ENCODE data around the gene ME3.

The ME3 gene

DNA sequence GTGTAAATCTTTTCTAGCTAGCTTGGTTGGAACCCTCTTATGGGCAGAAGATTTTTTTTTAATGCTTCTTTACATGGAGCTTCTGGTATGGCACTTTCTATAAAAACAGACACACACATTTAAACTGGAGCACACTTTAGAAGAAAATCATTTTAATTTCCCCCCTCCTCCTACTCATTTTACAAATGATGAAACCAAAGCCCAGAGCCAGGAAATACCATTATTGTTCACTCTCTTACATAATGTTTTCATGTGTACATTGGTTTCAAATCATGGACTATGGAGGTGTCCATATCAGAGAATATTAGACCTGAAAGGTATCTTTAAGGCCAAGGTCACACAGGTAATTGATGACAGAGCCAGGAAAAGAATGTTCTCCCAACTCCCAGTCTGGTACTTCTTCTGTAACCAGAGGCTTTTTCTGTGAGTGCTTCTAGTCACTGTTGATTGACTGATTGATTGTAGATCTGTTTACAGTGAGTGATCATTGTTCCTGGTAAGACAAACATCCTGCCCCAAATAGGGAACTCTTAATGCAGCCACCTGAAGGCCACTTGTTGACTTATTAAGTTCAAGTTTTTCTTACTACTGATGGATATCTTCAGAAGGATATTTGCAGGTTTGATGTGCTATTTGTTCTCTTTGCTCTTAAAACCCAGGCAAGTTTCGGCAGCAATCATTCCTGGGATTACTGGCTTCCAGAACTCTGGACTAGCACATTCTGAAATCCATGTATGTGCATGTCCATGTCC lies 26.8 kb upstream of the ME3 start:
- Mint-ChIP-seq H3K9me3 (peaks cover 0 to 6% of the 10 kb centered on the region in 2 donors), H3K4me3 (no peak overlapping the region), H3K27ac (no peak overlapping the region), H3K4me1 (no peaks in the 10 kb centered on the region), H3K27me3 (peaks cover 24% of the 10 kb centered on the region)
- no peak for DNase-seq
- ATAC-seq, result no peak

DNA sequence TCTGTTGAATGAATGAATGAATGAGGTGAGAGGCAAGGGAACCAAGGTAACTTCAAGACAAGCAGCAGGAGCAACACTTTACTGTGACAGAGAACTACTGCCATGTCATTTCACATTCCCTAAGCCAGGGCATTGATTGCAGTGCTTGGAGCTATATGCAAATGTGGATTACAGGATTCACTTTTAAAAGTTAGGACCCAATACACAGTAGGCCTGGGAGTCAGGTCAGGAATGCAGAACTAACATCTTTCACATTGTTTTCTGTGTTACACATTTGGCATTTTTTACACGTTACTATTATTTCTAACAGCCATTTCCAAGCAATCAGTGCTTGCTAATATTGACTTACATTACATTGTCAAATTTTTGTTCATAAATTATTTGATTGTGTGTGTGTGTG lies 26.2 kb upstream of the ME3 start:
- Mint-ChIP-seq H3K4me3 (no peak overlapping the region), H3K27me3 (peaks cover 19% of the 10 kb centered on the region), H3K27ac (no peak overlapping the region), H3K4me1 (no peaks in the 10 kb centered on the region), H3K9me3 (peaks cover 0 to under 1% of the 10 kb centered on the region in 2 donors)
- no peak for DNase-seq
- no peak for ATAC-seq

DNA sequence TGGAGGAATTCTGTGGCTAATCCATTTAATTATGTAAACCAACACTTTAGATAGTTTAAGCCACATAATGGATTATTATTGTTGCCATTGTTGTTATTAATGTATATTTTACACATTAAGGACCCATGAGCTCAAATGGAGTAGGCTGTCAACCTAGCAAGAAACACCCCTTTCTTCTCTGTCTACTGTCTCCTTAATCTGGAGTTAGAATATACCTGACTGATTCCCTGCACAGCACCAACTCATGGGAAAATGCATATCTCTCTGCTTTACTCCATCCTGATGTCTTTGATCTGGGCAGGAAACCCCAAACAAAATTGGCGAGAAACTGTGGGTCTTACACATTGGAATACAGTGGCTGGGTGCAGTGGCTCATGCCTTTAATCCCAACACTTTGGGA lies 24.0 kb upstream of the ME3 start:
- no peak overlapping the region for H3K4me3 Mint-ChIP-seq
- no peak for DNase-seq
- no peak for ATAC-seq
- H3K9me3 Mint-ChIP-seq, result no peaks in the 10 kb centered on the region
- H3K27me3 Mint-ChIP-seq, result peaks cover 15% of the 10 kb centered on the region
- no peaks in the 10 kb centered on the region for H3K4me1 Mint-ChIP-seq
- H3K27ac Mint-ChIP-seq, result no peak overlapping the region

DNA sequence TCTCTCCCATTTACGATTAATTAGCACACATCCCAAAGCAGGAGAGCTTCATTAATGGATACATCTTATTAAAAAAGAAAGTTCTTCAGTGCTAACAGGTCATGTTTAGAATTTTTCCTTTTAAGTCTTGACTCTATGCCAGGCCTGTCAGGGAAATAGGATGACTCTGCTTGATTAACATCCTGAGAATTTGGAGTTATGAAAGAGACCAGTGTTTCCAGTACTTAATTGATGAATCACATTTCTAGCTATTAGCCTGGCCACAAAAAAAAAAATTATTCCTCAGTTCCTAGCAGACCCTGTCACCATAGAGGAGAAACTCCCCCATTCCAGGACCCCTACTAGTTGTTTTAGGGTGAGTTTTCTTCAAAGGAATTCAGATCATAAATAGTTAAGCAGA lies 23.6 kb upstream of the ME3 start:
- Mint-ChIP-seq H3K9me3 (no peaks in the 10 kb centered on the region), H3K27me3 (peaks cover 15% of the 10 kb centered on the region), H3K27ac (no peak overlapping the region), H3K4me1 (no peaks in the 10 kb centered on the region), H3K4me3 (no peak overlapping the region)
- no peak for ATAC-seq
- no peak for DNase-seq

DNA sequence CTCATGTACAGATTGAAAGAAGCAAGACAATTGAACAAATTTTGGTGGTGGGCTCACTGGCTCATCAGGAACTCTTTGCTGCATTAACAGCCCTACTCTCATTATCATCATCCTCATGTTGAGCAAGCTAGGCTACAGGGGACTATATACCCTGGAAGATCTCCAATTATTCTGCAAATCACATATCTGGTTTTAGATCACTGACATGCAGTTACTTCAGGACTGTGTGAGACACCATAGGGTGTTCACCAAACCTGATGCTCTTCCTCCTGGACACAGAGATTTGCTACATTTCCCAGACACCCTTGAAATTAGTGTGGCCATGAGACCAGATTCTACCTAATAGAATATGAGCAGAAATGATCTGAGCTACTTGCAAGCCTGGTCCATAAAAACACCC lies 23.0 kb upstream of the ME3 start:
- DNase-seq, result no peak
- Mint-ChIP-seq H3K9me3 (no peaks in the 10 kb centered on the region), H3K27me3 (peaks cover 15% of the 10 kb centered on the region), H3K27ac (no peak overlapping the region), H3K4me3 (no peak overlapping the region), H3K4me1 (no peaks in the 10 kb centered on the region)
- ATAC-seq, result no peak

DNA sequence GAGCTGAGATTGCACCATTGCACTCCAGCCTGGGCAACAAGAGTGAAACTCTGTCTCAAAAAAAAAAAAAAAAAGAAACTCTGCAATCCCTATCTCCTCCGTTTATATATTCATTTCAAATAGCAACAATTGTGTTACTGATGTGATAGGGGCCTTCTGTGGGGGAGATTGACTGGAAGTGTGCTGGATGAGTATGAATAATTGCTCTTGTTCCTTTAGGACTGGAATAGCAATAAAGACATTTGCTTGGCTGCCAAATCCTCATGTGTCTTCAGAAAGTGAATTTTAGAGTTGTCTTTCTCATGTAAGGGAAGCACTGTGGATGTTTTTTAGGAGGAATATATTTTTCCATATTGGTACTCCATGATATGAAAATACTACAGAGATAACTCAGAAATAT lies 21.1 kb upstream of the ME3 start:
- H3K27me3 Mint-ChIP-seq, result peaks cover 15% of the 10 kb centered on the region
- ATAC-seq (no peak), DNase-seq (no peak)
- no peak overlapping the region for H3K27ac Mint-ChIP-seq
- H3K4me3 Mint-ChIP-seq, result no peak overlapping the region
- peaks cover 9% of the 10 kb centered on the region for H3K4me1 Mint-ChIP-seq
- no peaks in the 10 kb centered on the region for H3K9me3 Mint-ChIP-seq

DNA sequence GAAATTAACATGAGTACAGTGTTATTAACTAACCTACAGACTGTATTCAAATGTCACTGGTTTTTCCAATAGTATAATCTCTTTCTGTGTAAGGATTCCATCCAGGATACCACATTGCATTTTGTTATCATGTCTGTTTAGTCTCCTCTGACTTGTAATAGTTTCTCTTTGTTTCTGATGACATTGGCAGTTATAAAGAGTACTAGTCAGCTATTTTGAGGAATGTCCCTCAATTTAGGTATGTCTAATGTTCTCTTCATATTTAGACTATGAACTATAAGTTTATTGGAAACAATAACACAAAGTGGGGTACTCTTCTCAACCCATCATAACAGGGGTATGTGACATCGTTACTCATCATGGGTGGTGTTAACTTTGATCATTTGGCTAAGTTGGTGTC lies 20.3 kb upstream of the ME3 start:
- DNase-seq (no peak), ATAC-seq (no peak)
- Mint-ChIP-seq H3K9me3 (no peaks in the 10 kb centered on the region), H3K4me1 (peaks cover 17% of the 10 kb centered on the region), H3K27ac (no peak overlapping the region), H3K27me3 (peaks cover 12% of the 10 kb centered on the region), H3K4me3 (no peak overlapping the region)

DNA sequence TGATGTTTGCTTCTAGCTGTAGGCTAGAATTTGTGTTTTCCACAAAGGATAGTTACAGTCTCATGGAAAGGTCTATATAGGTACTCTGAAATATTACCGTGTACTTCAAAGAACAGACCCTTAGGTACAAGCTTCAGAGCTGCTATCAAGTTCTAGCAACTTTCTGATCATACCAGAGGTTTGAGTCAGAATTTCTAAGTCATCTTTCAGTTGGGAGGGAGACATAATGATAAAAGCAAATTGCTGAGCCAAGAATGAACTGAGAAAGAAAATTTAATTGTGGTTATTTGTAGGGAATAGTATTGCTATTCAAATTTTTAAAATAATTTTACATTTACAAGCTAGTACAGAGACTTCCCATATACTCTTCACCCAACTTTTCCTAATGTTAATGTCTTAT lies 19.9 kb upstream of the ME3 start:
- ATAC-seq (no peak), DNase-seq (no peak)
- H3K9me3 Mint-ChIP-seq, result no peaks in the 10 kb centered on the region
- H3K27me3 Mint-ChIP-seq, result peaks cover 8% of the 10 kb centered on the region
- H3K4me3 Mint-ChIP-seq, result no peak overlapping the region
- peaks cover 17% of the 10 kb centered on the region for H3K4me1 Mint-ChIP-seq
- H3K27ac Mint-ChIP-seq, result no peak overlapping the region

DNA sequence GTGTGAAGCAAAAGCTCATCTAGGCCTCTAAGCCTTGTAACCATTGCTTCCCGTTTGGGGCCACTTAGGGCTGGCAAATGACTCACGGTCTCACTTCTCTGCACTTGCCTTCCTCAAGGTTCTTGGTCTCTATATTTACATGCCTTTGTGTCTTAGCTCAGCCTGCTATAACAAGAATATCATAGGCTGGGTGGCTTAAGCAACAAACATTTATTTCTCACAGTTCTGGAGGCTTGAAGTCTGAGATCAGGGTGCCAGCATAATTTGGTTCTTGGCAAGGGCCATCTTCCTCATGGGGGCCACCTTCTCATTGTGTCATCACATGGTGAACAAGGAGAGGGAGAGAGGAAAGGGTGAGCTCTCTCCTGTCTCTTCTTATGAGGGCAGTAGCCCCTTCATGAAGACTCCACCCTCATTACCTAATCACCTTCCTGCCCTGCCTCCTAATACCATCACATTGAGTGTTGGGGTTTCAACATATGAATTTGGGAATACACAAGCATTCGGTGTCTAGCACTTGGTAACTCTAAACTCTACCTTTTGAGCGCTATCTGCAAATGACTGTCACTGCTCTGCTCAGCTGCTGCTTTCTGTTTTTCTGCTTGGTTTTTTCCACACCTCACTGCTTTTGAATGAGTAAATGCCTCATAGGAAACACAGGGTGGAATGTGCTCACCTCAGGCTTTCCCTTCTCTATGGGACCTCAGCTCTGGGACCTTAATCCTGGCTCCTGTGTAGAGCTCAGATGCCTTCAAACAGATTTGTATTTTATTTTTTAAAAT lies 16.2 kb upstream of the ME3 start:
- Mint-ChIP-seq H3K4me1 (peaks cover 24% of the 10 kb centered on the region), H3K27ac (peak overlapping the region; percentile 55 to 62), H3K4me3 (peak overlapping the region; percentile 30 to 44), H3K27me3 (peaks cover 8% of the 10 kb centered on the region), H3K9me3 (no peaks in the 10 kb centered on the region)
- DNase-seq (peak in 1 of 2 donors; percentile 12), ATAC-seq (peak; percentile 76)

DNA sequence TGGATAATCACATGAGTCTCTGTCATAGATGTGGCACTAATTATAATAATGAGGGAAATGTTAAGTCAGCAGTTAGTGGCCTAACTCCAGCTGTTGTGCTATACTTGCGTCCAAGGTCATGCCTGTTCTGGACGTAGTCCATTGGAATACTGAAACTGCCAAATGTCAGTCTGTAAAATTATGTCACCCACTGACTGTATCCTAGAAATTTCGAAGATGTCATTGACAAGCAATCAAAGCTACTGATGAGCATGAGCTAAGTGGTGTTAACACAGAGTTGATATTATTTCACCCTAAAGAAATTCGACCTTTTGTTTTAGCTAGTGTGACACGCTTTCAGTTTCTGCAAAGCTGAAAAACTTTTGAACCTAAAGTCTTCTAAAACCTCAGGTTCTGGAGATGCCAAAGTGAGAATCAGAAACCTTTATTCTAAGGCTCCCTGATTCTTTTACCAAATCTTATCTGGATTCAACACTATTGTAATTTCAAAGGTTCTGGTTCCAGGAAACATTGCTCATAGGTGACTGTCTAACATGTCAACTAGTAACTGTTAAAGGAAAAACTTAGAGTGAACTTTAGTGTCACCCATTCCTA lies 14.9 kb upstream of the ME3 start:
- H3K4me3 Mint-ChIP-seq, result no peak overlapping the region
- ATAC-seq (peak; percentile 60), DNase-seq (no peak)
- H3K9me3 Mint-ChIP-seq, result no peaks in the 10 kb centered on the region
- peaks cover 24% of the 10 kb centered on the region for H3K4me1 Mint-ChIP-seq
- H3K27ac Mint-ChIP-seq, result no peak overlapping the region
- peaks cover 9% of the 10 kb centered on the region for H3K27me3 Mint-ChIP-seq

DNA sequence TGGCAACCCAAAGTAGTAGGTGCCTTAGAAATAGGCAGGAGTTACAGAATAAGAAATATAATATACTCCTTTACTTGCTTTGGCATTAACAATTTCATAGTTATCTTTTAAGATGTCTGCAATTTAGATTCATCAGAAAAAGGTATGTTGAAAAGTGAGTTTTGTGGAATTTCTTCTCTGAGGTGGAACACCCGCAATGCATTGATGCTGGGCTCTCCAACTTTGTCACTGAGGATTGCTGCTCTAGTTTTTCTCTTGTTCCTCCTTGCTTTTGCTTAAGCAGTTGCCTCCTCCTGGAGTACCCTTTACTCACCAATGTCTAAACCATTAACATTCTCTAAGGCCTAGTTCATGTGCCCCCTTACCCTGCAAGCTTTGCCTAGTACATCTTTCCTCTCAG lies 14.1 kb upstream of the ME3 start:
- H3K27me3 Mint-ChIP-seq, result peaks cover 7% of the 10 kb centered on the region
- H3K4me3 Mint-ChIP-seq, result no peak overlapping the region
- H3K27ac Mint-ChIP-seq, result no peak overlapping the region
- H3K9me3 Mint-ChIP-seq, result no peaks in the 10 kb centered on the region
- H3K4me1 Mint-ChIP-seq, result peaks cover 24% of the 10 kb centered on the region
- ATAC-seq, result no peak
- DNase-seq, result no peak

DNA sequence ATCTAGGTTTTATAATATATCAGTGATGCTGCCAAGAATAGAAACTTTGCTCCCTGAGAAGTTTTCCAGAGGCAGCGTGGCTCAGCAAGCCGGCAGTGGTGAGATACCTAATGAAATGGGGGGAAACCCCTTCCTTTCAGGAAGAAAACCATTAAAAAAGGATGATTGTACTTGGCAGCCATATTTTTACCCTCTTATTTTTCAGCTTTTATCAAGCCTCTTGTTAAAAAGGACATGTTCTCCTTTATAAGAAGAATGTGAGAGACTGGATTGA lies 9.0 kb upstream of the ME3 start:
- H3K27me3 Mint-ChIP-seq, result peaks cover 16% of the 10 kb centered on the region
- H3K9me3 Mint-ChIP-seq, result no peaks in the 10 kb centered on the region
- DNase-seq (no peak), ATAC-seq (no peak)
- H3K4me1 Mint-ChIP-seq, result peaks cover under 1% of the 10 kb centered on the region
- H3K27ac Mint-ChIP-seq, result no peak overlapping the region
- no peak overlapping the region for H3K4me3 Mint-ChIP-seq

DNA sequence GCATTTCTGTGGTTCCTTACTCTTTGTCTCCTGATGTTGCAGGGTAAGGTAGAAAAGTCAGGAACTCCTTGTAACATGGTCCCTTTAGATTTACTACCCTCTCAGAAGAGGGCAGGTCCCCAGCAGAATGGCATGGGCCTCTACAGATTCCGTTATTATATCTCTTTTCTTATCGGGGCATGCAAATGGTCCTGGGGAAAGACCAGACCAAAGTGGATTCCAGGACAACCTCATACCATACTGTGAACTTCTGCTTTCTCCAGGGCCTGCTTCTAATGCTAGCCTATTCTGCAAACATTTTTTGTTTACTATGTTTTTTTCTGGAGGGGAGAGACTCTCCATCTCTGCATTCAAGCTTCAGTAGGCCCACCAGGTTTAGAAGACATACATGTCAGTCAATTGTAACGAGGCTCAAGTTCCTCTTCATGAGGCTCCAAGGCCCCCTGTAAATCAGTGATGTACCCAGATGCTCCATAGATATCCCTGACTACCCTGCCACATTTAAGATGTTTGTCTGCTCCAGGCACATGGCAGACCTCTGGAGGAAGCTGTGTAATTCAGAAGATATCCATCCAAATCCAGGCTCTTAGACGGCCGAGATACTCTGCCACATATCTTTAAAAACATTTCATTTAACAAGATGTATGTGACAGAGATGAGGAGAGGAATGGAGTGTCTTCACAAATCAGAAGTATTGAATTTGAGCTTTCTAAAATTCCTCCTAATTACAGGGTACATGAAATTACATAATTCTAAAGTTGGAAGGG lies 8.5 kb upstream of the ME3 start:
- Mint-ChIP-seq H3K4me1 (no peaks in the 10 kb centered on the region), H3K9me3 (no peaks in the 10 kb centered on the region), H3K4me3 (no peak overlapping the region), H3K27ac (no peak overlapping the region), H3K27me3 (peaks cover 16% of the 10 kb centered on the region)
- DNase-seq, result no peak
- no peak for ATAC-seq

DNA sequence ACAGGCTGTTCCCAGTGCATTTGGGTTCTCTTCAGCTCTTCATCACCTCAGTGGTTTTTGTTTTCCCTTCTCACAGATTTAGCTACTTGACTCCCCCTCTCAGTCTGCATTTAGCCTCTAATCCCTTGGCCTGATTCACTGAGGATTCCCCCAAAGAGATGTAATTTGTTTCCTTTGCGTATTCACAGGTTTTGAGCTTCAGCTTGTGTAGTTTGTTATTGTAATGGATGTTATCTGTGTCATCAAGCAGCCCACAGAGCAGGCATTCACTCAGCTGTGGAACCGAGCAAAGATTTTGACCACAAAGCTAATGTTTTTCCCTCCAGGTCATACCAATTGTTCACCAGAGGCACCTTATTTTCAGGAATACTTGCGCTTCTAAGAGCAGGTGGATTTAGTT lies 6.4 kb upstream of the ME3 start:
- no peak for ATAC-seq
- no peak for DNase-seq
- Mint-ChIP-seq H3K4me1 (no peaks in the 10 kb centered on the region), H3K4me3 (no peak overlapping the region), H3K27ac (no peak overlapping the region), H3K27me3 (peaks cover 26% of the 10 kb centered on the region), H3K9me3 (no peaks in the 10 kb centered on the region)

DNA sequence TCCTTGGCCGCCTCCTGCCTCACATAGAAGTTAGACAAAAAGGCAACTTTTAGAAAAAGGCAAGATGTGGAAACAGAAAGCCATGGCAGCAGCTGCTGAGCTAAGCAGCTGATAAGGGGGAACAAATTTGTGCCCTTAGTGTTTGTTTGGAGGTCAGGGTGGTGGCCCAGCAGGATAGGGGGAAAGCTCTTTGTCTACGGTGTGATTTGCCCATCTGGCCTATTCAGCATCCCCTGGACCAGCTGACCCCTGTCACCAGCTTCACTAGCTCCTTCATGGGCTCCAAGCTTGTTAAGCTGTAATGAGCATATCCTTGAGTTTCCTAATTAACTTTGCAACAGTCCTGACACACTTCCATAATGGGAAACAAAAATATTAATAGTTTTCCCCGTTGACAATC lies 5.9 kb upstream of the ME3 start:
- DNase-seq (no peak), ATAC-seq (no peak)
- Mint-ChIP-seq H3K4me1 (no peaks in the 10 kb centered on the region), H3K27ac (no peak overlapping the region), H3K27me3 (peaks cover 32% of the 10 kb centered on the region), H3K9me3 (no peaks in the 10 kb centered on the region), H3K4me3 (no peak overlapping the region)
